Thyroid gland (tissue), 4 donors: ENCODE results near the gene SPNS1.

ENCODE experiments used
- CTCF ChIP-seq, 6 experiments: fragments of 200-600 bp in 3 of 6; fragments of 450-650 bp in 3 of 6; sonication (generic) in 3 of 6; IDR thresholded peaks; one replicate each; pipeline ENCODE4 v1.5.1; 2016 to 2019; ENCODE audit warnings: antibody characterized with exemption in 6 of 6, mild to moderate bottlenecking in 2 of 6, inconsistent platforms in 1 of 6, moderate library complexity in 1 of 6
- POLR2A ChIP-seq, 2 donors: fragments of 450-650 bp; IDR thresholded peaks; one replicate each; pipeline ENCODE4 v1.6.1; 2017; ENCODE audit warnings: antibody characterized with exemption in 2 of 2, mild to moderate bottlenecking in 2 of 2, moderate library complexity in 1 of 2

- TF ChIP-seq CTCF (IDR thresholded peaks at IDR 0.05), result no peak
- no peak for TF ChIP-seq POLR2A (IDR thresholded peaks at IDR 0.05)
Measured at GRCh38 chr16:29030086-29030840, 55.7 kb downstream of the SPNS1 start.
